NCI-H2081 treated with DMSO at 0.1 percent for 48 hours (cell line): Measurements from ENCODE around the gene TEX47.

Source experiments
- DNase-seq: peaks from one replicate; lab custom pipeline; 2025; lab: John Stamatoyannopoulos, UW

Gene TEX47

GRCh38 chr7:88746126-88746525, 49.4 kb downstream of the TEX47 start:
- no peak for DNase-seq
